T-helper 2 cell treated with Interferon-gamma antibody and Interleukin-4, amounts not matched to agents 5 μg/mL and 100 μg/mL, for 36 hours (primary cell): ENCODE results near the gene PTPN1.
A peak's percentile ranks its signal among the peaks of the same experiment; 100 is the strongest.

Experiments
- DNase-seq: peaks from one replicate; pipeline ENCODE4 v3.0.0; 2021; ENCODE audit warnings: low spot score
- H3K27ac Mint-ChIP-seq: one replicate; pipeline ENCODE4 v1.8.0; 2021; ENCODE audit warnings: mild to moderate bottlenecking, mixed read lengths
- H3K27me3 Mint-ChIP-seq: one replicate; pipeline ENCODE4 v1.8.0; 2021; ENCODE audit warnings: low read depth, mixed read lengths
- H3K36me3 Mint-ChIP-seq: one replicate; pipeline ENCODE4 v1.8.0; 2021; ENCODE audit warnings: low read depth, mixed read lengths
- H3K4me1 Mint-ChIP-seq: one replicate; pipeline ENCODE4 v1.8.0; 2021; ENCODE audit warnings: low read depth, mixed read lengths
- H3K4me3 Mint-ChIP-seq: one replicate; pipeline ENCODE4 v1.8.0; 2022; ENCODE audit warnings: mild to moderate bottlenecking, moderate library complexity, mixed read lengths
- H3K9me3 Mint-ChIP-seq: one replicate; pipeline ENCODE4 v1.8.0; 2021; ENCODE audit warnings: mixed read lengths

PTPN1 gene

DNA sequence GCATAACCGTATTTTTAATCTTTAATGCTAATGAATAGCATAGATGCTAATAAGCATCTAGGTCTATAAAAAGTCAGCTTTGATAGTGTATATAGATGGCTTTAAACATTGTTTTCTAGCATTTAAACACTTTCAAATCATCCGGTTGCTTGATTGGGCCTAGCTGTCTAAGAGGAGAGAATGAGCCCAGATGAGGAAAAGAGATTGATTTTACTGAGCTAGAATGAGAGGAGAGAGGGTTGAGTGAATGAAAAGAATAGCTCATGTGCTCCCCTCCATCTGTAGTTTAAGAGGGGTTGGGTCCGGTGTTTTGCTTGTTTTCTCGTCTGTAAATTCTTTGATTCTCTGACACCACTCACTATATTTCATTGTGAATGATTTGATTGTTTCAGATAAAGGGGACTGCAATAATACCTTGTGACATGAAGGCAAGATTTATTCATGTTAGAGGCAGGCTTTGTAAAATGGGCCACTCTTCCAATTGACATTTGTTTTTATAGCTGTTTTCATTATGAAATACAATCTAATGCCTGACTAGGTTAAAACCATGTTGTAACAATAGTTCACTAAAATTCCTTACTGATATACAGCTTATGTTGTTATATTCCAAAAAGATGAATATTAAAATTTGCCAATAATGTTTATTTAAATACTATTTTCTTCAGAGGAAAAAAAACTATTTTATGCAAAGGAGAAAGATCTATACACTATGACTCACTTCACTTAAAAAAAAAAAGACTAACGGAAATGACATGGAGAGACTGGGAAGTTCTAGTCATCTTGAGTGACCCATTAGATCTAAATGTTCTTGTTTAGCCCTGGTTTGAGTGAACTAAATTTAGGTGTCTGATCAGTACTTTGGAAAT lies 3.2 kb downstream of the PTPN1 start:
- DNase-seq: no peak
- Mint-ChIP-seq H3K36me3 (peaks cover 41% of the 10 kb centered on the region), H3K27me3 (no peaks in the 10 kb centered on the region), H3K4me1 (peaks cover 67% of the 10 kb centered on the region), H3K9me3 (no peaks in the 10 kb centered on the region), H3K4me3 (peak overlapping the region; percentile 100), H3K27ac (peak overlapping the region; percentile 79)

DNA sequence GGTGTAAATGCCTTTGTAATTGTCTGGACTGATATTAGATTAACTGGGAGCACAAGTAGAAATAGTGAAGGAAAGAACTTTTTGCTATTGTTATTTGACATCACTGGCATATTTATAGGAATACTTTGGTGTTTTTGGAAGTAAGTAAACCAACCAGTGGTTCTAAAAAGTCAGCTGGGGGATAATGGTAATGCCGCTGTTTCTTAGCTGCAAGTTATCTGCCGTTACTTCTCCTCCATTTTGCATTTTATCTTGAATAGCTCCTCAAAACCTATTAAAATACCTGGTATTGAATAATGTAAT lies 3.8 kb downstream of the PTPN1 start:
- H3K27me3 Mint-ChIP-seq: no peaks in the 10 kb centered on the region
- peak overlapping the region; percentile 100 for H3K4me3 Mint-ChIP-seq
- no peak for DNase-seq
- peaks cover 70% of the 10 kb centered on the region for H3K4me1 Mint-ChIP-seq
- H3K36me3 Mint-ChIP-seq: peaks cover 44% of the 10 kb centered on the region
- no peaks in the 10 kb centered on the region for H3K9me3 Mint-ChIP-seq
- H3K27ac Mint-ChIP-seq: peak overlapping the region; percentile 79

GRCh38 chr20:50514750-50515149 lies 4.6 kb downstream of the PTPN1 start:
- Mint-ChIP-seq H3K27ac (peak overlapping the region; percentile 79), H3K36me3 (peaks cover 50% of the 10 kb centered on the region), H3K9me3 (no peaks in the 10 kb centered on the region), H3K27me3 (no peaks in the 10 kb centered on the region), H3K4me1 (peaks cover 74% of the 10 kb centered on the region), H3K4me3 (peak overlapping the region; percentile 100)
- DNase-seq: peak; percentile 29

DNA sequence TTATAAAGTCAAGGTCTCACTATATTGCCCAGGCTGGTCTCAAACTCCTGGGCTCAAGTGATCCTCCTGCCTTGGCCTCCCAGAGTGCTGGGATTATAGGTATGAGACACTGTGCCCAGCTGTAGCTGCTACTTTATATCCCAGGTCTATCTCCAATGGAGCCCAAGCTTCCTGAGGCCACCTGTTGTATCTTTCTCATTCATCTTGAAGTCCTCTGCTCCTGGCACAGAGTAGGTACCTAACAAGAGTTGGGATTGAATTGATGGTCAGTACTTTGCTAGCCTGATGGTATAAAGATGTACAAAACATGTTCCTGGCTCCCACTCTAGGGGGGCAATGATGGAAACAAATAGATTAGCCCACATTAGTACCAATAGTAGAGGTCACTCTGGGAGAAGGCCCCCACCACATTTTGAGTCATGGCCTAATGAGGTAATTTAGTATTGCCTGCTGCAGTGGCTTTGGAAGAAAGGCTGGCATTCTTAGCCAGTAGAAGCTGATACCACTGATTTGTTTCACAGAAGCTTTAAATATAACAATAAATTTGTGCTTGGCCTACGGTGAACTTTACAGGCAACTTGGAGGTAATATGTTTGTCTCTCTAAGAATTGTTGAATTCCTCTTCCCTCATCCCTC lies 5.4 kb downstream of the PTPN1 start:
- H3K4me1 Mint-ChIP-seq: peaks cover 79% of the 10 kb centered on the region
- peak overlapping the region; percentile 94 for H3K27ac Mint-ChIP-seq
- H3K36me3 Mint-ChIP-seq: peaks cover 54% of the 10 kb centered on the region
- DNase-seq: no peak
- H3K9me3 Mint-ChIP-seq: no peaks in the 10 kb centered on the region
- peak overlapping the region; percentile 100 for H3K4me3 Mint-ChIP-seq
- no peaks in the 10 kb centered on the region for H3K27me3 Mint-ChIP-seq

DNA sequence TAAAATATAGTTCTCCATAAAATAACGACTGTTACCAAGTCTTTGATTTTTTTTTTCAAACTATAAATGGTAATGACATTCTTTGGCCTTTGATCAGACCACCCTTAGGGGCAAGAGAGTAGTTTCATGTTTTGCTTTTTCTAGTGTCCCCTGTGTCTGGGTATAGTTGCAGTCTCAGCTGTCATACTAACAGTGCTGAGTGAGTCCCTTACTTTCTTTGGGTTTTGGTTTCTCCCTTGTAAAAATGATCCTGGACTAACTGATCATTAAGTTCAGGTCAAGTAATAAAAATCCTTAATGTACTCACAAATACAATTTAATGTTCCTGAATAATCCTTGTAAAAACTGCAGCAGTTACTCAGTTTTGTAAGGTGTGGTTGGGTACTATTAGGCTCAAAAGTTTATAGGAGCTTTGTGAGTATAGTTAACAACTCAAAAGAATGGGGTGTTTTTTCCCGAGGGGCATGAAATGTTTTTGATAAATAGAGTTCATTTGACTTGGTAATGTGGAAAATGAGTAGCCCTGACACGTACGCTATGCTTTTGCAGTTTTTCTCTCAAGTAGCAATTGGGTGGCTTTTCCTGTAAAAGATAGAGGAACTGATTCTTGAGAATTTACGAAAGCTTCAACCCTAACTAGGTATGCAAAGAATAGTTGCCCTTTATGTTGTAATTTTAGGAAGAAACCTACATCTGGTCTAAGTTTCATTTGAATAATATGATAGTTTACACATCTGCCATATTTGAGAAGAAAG lies 6.2 kb downstream of the PTPN1 start:
- Mint-ChIP-seq H3K36me3 (peaks cover 54% of the 10 kb centered on the region), H3K27ac (peak overlapping the region; percentile 94), H3K4me1 (peaks cover 81% of the 10 kb centered on the region), H3K9me3 (no peaks in the 10 kb centered on the region), H3K4me3 (peak overlapping the region; percentile 87), H3K27me3 (no peaks in the 10 kb centered on the region)
- DNase-seq: no peak

DNA sequence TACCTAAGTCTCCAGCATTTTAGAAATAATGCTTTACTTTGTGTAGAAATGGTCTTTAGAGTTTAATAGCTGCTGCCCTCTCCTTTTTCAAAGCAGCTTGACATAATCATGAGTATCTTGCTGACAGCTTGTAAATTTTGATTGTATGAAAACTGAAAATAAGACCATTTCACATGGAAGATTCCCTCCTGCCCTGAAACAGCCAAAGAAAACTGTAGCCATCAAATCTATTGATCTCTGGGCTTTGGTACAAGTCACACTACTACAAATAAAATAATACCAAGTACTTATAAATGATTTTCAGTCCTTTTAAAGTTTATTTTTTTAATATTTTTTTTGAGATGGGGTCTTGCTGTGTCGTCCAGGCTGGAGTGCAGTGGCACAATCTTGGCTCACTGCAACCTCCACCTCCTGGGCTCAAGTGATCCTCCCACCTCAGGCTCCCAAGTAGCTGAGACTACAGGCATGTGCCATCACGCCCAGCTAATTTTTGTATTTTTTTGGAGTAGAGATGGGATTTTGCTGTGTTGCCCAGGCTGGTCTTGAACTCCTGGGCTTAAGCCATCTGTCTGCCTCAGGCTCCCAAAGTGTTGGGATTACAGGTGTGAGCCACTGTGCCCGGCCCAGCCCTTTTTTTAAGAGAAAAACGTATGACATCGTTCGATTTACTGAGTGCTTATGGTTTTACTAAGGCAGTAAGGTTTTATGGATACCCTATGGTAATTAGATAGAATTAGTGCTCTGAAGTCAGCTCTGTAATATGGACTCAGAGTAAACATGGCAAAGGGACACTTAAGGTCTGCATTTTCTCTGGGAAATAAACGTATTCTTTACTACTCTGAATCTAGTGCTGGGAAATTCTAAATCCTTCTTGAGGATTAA lies 7.0 kb downstream of the PTPN1 start:
- Mint-ChIP-seq H3K9me3 (no peaks in the 10 kb centered on the region), H3K4me1 (peaks cover 85% of the 10 kb centered on the region), H3K4me3 (peak overlapping the region; percentile 87), H3K36me3 (peaks cover 54% of the 10 kb centered on the region), H3K27ac (peak overlapping the region; percentile 94), H3K27me3 (no peaks in the 10 kb centered on the region)
- no peak for DNase-seq

GRCh38 chr20:50517817-50518154 lies 7.6 kb downstream of the PTPN1 start:
- DNase-seq: no peak
- H3K27ac Mint-ChIP-seq: peak overlapping the region; percentile 94
- peaks cover 82% of the 10 kb centered on the region for H3K4me1 Mint-ChIP-seq
- H3K4me3 Mint-ChIP-seq: peak overlapping the region; percentile 87
- H3K9me3 Mint-ChIP-seq: no peaks in the 10 kb centered on the region
- H3K27me3 Mint-ChIP-seq: no peaks in the 10 kb centered on the region
- peaks cover 51% of the 10 kb centered on the region for H3K36me3 Mint-ChIP-seq

- no peaks in the 10 kb centered on the region for H3K27me3 Mint-ChIP-seq
These were observed 8.1 kb downstream of the PTPN1 start for GRCh38 chr20:50518270-50518721.

GRCh38 chr20:50519036-50519762 lies 9.0 kb downstream of the PTPN1 start:
- no peaks in the 10 kb centered on the region for H3K9me3 Mint-ChIP-seq
- no peaks in the 10 kb centered on the region for H3K27me3 Mint-ChIP-seq
- DNase-seq: peak; percentile 36
- H3K36me3 Mint-ChIP-seq: peaks cover 52% of the 10 kb centered on the region
- peak overlapping the region; percentile 94 for H3K27ac Mint-ChIP-seq
- H3K4me1 Mint-ChIP-seq: peaks cover 82% of the 10 kb centered on the region
- H3K4me3 Mint-ChIP-seq: peak overlapping the region; percentile 87

More at GRCh38 chr20:50518270-50518721, 8.1 kb downstream of the PTPN1 start:
- Mint-ChIP-seq H3K36me3 (peaks cover 52% of the 10 kb centered on the region), H3K27ac (peak overlapping the region; percentile 94), H3K4me3 (peak overlapping the region; percentile 87), H3K4me1 (peaks cover 83% of the 10 kb centered on the region), H3K9me3 (no peaks in the 10 kb centered on the region)
- DNase-seq: no peak

- Mint-ChIP-seq H3K27ac (peak overlapping the region; percentile 94), H3K4me3 (peak overlapping the region; percentile 87), H3K27me3 (no peaks in the 10 kb centered on the region), H3K4me1 (peaks cover 71% of the 10 kb centered on the region), H3K9me3 (no peaks in the 10 kb centered on the region), H3K36me3 (peaks cover 43% of the 10 kb centered on the region)
- peak; percentile 58 for DNase-seq
These were observed 10.2 kb downstream of the PTPN1 start for GRCh38 chr20:50520222-50520880.

DNA sequence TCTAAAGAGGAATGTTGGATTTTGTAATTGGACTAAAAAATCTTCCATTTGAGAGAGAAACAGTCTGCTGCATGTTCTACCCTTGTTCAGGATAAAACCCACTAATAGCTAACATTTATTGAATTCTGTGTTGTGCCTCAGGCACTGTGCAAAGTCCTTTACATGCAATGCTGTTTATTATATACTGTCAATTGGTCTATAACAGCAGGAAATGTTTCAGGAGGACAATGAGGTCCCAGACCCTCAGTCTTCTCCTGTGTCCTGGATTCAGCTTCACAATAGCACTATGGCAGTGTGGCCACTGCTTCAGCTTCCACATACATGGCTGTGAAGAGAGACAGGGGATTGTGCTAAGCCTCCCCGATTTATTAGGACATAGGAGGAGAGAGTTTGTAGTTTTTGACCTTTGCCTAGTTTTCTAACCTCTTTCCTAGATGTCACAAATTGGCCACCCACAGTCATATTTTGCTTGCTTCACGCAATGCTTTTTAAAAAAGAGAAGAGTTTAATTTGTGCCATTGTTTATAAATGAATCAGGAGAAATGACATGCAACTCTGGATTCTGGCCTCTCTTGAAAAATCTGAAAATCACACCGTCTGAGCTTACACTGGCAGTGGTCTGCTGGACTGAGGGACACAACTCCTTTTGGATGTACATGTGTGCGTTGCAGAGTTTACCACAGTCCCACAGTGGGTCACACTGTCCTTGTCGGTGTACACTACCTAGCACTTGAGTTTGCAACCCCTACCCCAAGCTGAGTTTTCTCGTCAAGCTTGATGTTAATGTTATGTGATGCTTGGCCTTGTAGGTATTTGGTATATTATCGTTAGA lies 11.3 kb downstream of the PTPN1 start:
- H3K4me1 Mint-ChIP-seq: peaks cover 62% of the 10 kb centered on the region
- H3K27me3 Mint-ChIP-seq: no peaks in the 10 kb centered on the region
- H3K27ac Mint-ChIP-seq: peak overlapping the region; percentile 41
- peaks cover 39% of the 10 kb centered on the region for H3K36me3 Mint-ChIP-seq
- no peak for DNase-seq
- H3K4me3 Mint-ChIP-seq: peak overlapping the region; percentile 9
- no peaks in the 10 kb centered on the region for H3K9me3 Mint-ChIP-seq
